ENCODE results near the gene TOP3A.
A peak's percentile ranks its signal among the peaks of the same experiment; 100 is the strongest.

The TOP3A gene

DNA sequence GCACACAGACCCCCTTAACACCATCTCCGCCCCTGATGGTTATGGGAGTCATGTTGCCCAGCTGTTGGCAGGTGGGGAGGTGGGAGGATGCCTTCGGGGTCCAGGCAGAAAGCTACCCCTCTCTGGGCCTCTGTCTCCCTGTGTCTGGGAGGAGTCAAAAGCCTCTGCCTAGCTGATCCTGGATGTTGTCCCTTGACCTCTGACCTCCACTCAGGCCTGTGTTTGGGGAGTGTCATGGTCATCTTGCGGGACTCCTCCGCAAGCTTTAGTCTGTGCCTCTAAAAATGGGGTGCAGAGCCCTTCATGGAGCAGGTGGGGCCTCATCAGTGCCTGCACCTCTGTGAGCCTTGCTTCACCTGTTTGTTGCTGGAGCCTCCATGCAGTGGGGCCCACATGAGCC, 85.5 kb downstream of the TOP3A start:
- DNase-seq = no peak

DNA sequence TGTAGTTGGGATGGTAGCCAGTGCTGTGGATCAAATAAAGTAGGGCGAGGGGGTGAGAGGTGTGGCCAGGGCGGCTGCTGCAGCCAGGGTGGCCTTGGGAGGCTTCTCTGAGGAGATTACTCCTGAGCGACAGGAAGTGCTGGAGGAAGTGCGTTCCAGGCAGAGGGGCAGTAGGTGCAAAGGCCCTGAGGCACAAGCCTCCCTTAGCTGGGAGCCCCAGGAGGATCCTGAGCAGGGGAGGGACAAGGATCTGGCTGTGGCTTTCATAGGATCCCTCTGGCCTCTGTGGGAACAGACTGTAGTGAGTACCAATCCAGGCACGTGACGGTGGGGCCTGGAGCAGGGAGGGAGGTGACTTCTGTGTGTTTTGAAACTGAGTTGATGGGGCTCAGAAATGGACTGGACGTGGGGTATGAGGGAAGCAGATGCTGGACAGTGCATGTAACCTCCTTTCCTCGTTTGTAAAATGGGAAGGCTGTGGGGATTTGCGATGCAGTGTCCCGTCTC, 86.6 kb downstream of the TOP3A start:
- DNase-seq = no peak

DNA sequence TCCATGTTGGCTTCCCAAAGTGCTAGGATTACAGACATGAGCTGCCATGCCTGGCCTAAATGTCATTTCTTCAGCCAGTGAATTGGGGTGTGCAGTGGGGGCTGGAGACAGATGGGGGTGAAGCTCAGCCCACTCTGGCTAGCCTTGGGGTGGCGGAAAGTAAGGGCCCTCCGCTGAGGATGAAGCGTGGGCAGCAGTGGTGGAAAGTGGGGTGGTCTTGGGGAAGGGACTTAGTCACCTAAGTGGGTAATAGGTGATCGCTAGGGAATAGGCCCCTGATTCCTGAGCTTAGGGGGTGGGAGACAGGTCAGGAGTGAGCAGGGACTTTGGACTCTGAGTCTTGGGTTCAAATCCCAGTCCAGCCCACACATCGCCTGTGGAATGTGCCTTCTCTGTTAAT, 87.2 kb downstream of the TOP3A start:
- no peak for DNase-seq

DNA sequence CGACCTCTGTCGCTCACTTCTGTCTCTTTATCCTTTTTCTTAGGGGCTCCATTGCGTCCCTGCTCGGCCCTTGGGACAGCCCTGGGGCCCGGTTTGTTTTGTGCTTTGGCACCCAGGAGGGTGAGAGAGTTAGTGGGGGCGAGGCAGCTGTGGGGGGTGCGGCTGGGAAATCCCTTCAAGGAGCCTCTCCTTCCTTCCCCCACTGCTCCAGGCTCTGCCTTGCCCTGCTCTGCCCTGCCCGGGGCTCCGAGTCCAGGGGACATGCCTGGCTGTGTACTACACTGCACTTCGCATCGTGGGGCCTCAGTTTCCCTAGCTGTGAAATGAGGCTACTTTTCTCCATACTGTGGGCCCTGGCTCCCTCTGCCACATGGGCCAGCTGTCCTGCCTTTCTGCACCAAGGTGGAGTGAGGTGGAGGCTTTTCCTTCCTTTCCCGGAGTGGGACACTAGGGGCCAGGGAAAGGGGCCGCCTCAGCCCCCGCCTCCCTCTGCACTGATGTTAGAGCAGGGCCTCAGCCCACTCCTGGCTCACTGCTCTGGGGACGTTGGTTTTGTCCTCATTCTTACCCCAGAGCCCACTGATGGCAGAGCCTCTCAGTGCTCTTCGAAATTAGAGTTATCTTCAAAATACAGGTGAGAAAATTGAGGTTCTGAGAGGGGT, 88.4 kb downstream of the TOP3A start:
- DNase-seq = no peak

DNA sequence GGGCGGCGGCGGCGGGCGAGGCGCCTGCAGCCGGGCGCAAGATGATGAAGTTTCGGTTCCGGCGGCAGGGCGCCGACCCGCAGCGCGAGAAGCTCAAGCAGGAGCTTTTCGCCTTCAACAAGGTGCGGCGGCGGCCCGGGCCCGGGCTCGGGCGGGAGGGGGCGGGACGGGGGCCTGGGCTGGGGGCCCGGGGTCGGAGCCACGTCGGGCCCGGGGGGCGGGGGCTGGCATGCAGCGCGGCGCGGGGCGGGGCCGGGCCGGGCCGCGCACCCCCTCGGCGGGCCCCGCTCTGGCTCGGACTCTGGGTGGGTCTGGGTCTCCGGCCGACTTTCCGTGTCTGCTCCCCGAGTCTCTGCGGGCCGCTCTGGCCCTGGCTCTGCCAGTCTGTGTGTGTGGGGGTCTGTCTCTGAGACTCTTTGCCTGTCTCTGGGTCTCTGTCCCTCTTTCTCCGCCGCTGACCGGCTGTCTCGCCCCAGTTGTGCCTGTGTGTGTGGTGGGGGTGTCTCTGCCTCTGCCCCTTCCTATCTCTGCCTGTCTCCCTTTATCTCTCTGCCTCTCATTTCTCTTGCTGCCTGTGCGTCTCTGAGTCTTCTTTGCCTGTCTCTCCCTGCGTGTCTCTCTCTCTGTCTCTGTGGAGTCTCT, 89.0 kb downstream of the TOP3A start:
- no peak for DNase-seq

DNA sequence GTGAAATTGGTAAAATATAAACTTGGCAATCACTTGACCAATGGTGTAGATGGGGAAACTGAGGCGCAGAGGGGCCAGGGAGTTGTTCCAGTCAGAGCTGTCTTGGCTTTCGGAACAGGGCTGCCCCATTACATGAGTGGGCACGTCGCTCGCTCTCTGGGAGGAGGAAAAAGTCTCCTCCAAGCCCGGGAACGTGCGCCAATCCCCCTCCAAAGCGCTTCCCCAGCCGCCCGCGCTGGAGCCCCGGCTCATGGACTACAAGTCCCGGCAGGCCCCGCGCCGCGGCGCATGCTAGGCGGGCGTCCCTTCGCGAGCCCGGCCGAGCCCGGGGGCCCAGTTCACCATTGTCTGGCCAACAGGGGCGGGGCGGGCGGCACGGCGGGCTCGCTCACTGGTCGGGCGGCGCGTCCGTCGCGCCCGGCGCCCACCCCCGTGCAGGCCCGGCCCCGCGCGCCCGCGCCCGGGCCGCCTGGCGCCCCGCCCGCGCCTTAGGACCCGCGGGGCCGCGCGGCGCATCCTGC, 89.6 kb downstream of the TOP3A start, which contains the start of gene LLGL1:
Gene LLGL1 (plus strand): TSS at position 515 of the 521 bp plus-strand sequence. CDS start 48 bp downstream, outside the sequence.
- peak; percentile 95 for DNase-seq

DNA sequence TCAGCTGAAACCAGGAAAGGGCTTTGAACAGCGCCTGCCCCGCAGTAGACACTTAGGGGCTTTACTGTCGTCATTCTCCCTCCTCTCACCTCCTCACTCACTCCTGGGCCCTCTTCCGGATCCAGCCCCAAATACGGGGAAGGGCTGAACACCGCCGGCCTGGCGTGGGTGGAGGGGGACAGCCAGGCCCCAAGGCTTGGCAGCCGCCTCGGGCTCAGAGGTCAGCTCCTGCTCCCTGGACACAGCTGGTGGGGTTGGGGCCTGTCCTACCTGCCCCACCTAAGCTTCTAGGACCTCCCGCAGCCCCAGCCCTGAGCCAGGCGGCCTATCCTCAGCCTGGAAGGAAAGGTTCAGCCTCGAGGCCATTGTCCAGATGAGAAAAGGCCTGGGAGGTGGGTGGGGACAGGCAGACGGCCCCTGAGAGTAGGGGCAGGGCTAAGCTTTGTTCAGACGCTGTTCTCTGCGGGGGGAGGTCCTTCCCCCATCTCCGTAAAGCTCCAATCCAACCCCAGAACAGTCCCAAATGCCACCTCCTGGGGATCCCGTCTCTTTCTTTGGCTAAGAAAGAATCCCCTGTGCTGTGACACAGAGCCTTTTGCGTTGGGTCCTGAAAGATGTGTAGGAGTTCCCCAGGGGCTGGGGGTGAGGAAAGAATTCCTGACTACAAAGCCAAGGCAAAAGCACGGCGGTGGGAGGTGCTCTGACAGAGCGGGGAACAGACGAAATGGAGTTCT, 90.2 kb downstream of the TOP3A start:
- no peak for DNase-seq

DNA sequence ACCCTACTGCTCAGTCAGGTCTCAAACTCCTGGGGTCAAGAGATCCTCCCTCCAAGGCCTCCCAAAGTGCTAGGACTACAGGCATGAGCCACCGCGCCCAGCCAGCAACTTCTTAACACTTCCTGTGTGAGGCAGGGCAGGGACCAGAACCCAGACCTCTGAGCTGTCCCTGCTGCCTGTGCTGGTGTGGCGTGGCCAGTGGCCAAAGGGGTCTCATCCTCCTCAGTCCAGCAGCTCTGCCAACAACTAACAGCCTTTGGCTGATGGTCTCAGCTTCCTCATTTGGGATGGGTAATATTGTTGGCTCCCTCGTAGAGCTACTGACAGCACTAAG, 90.8 kb downstream of the TOP3A start:
- no peak for DNase-seq
